Mammary epithelial cell (primary cell): ENCODE results near the gene MTHFD2L.

ENCODE experiments used
- EZH2 ChIP-seq: IDR thresholded peaks from 2 replicates; pipeline ENCODE4 v1.6.1; 2012; ENCODE audit warnings: low read length, inconsistent platforms, borderline replicate concordance
- TF ChIP-seq, protein P1 (sequence below), 2 donors: IDR thresholded peaks in 1 of 2; conservative IDR thresholded peaks in 1 of 2; 2 replicates each; pipeline ENCODE4 v1.5.1; 2011 to 2012; ENCODE audit warnings: inconsistent platforms in 2 of 2, low read length in 2 of 2, mild to moderate bottlenecking in 2 of 2, control low read depth in 1 of 2, low read depth in 1 of 2; ENCODE audit not compliant: insufficient read depth in 1 of 2; ENCODE audit errors: extremely low read depth in 1 of 2

DNA sequence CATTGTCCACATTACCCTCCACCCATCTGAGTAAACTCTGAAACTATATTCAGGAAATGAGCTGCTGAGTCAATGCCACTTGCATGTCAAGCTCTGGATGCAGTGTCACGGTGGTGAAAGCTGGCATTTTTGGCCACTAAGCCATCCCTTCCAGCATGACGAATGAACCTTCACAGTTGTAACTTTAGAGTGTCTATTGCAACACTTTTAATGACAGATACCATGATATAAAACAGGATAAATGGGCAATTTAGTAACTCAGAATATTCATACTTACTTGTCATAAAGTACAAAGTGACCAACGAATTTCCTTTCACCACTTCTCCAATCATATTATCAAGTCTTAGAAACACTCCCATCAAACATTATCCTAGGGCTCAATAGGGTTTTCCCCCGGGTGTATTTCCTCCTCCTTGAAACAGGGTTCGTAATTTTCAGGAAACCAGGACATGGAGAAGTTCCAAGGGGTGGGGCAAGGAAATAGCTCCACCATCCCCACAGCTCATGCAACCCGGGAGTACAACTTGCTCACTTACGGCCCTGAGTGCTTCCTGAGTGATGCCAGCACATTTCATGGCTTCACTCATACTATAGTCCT lies 73.1 kb downstream of the MTHFD2L start:
- TF ChIP-seq, protein P1, sequence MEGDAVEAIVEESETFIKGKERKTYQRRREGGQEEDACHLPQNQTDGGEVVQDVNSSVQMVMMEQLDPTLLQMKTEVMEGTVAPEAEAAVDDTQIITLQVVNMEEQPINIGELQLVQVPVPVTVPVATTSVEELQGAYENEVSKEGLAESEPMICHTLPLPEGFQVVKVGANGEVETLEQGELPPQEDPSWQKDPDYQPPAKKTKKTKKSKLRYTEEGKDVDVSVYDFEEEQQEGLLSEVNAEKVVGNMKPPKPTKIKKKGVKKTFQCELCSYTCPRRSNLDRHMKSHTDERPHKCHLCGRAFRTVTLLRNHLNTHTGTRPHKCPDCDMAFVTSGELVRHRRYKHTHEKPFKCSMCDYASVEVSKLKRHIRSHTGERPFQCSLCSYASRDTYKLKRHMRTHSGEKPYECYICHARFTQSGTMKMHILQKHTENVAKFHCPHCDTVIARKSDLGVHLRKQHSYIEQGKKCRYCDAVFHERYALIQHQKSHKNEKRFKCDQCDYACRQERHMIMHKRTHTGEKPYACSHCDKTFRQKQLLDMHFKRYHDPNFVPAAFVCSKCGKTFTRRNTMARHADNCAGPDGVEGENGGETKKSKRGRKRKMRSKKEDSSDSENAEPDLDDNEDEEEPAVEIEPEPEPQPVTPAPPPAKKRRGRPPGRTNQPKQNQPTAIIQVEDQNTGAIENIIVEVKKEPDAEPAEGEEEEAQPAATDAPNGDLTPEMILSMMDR (conservative IDR thresholded peaks at IDR 0.05 in 1 of 2, IDR thresholded peaks at IDR 0.05 in 1 of 2; ENCODE audit: extremely low read depth in 1 of 2, insufficient read depth in 1 of 2, low read depth in 1 of 2, low read length in 2 of 2): no peak
- TF ChIP-seq EZH2: no peak
